ENCODE measurements around the gene ANKRD44.

Gene ANKRD44

GRCh38 chr2:197080578-197081216 lies 229.9 kb downstream of the ANKRD44 start:
- no peak overlapping the region for H3K4me3 ChIP-seq (replicated peaks; ENCODE audit: low read depth, low read length)
- TF ChIP-seq, protein P1, sequence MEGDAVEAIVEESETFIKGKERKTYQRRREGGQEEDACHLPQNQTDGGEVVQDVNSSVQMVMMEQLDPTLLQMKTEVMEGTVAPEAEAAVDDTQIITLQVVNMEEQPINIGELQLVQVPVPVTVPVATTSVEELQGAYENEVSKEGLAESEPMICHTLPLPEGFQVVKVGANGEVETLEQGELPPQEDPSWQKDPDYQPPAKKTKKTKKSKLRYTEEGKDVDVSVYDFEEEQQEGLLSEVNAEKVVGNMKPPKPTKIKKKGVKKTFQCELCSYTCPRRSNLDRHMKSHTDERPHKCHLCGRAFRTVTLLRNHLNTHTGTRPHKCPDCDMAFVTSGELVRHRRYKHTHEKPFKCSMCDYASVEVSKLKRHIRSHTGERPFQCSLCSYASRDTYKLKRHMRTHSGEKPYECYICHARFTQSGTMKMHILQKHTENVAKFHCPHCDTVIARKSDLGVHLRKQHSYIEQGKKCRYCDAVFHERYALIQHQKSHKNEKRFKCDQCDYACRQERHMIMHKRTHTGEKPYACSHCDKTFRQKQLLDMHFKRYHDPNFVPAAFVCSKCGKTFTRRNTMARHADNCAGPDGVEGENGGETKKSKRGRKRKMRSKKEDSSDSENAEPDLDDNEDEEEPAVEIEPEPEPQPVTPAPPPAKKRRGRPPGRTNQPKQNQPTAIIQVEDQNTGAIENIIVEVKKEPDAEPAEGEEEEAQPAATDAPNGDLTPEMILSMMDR (IDR thresholded peaks at IDR 0.05; ENCODE audit: low read depth, low read length, missing control alignments), result no peak
- no peak for DNase-seq (ENCODE audit: extremely low read depth, low read depth)

- no peak for DNase-seq (ENCODE audit: extremely low read depth, low read depth)
- TF ChIP-seq, protein P1 (IDR thresholded peaks at IDR 0.05; ENCODE audit: low read depth, low read length, missing control alignments), result no peak
- no peak overlapping the region for H3K4me3 ChIP-seq (replicated peaks; ENCODE audit: low read depth, low read length)
Observed at GRCh38 chr2:197079832-197080555, 230.6 kb downstream of the ANKRD44 start.

DNA sequence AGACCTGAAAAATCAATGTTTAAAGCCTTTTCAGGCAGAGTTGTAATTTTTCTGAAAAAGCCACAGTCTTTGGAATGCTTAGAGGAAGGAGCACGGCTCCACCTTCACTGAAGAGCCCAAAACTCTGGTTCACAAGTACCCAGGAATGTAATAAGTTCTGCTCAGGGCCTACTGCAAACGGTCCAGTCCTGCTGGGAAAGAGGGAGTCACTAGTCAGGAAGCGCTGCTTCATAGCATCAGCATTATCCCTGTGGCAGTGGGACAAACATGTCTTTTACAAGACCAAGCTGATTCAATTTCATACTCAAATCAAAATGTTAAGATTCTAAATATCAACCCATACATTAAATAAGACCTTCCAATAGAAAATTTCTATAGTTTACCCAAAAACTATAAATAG lies 231.2 kb downstream of the ANKRD44 start:
- TF ChIP-seq, protein P1 (IDR thresholded peaks at IDR 0.05; ENCODE audit: low read depth, low read length, missing control alignments), result no peak
- no peak overlapping the region for H3K4me3 ChIP-seq (replicated peaks; ENCODE audit: low read depth, low read length)
- DNase-seq (ENCODE audit: extremely low read depth, low read depth), result no peak

GRCh38 chr2:197078535-197078934 lies 232.0 kb downstream of the ANKRD44 start:
- DNase-seq (ENCODE audit: extremely low read depth, low read depth), result no peak
- TF ChIP-seq, protein P1 (IDR thresholded peaks at IDR 0.05; ENCODE audit: low read depth, low read length, missing control alignments), result no peak
- no peak overlapping the region for H3K4me3 ChIP-seq (replicated peaks; ENCODE audit: low read depth, low read length)

DNA sequence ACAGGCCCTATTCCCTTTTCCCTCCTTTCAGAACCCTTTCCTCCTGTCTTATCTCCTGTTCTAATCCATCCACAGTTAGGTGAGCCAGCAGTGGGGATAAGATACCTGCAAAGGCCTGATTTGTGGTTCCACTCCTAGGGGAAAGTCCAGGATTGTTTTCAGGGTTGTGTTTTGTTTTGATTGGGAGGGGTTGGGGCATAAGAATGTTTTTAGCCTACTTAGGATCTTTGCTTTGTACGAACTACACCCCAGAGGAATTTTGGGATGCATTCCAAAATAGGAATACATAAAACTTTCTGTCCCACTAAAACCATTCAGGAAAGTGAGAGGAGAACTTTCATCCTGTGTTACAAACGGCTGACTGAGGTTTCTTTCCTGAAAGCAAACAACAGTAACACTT lies 233.2 kb downstream of the ANKRD44 start:
- H3K4me3 ChIP-seq (replicated peaks; ENCODE audit: low read depth, low read length), result no peak overlapping the region
- TF ChIP-seq, protein P1 (IDR thresholded peaks at IDR 0.05; ENCODE audit: low read depth, low read length, missing control alignments), result no peak
- DNase-seq (ENCODE audit: extremely low read depth, low read depth), result no peak

- H3K4me3 ChIP-seq (replicated peaks; ENCODE audit: low read depth, low read length), result no peak overlapping the region
- TF ChIP-seq, protein P1 (IDR thresholded peaks at IDR 0.05; ENCODE audit: low read depth, low read length, missing control alignments), result no peak
- no peak for DNase-seq (ENCODE audit: extremely low read depth, low read depth)
Observed at GRCh38 chr2:197076652-197077051, 233.9 kb downstream of the ANKRD44 start.

Data from HFF-Myc (cell line).